Aorta (tissue), 5 donors: ENCODE data around the gene S100Z. TPM values are rescaled to one million over a fixed set of nuclear protein-coding genes. Genes with fewer than 3 reads are reported as not detected.
"Not testable (repeated sequence)": the region's sequence is repeated elsewhere in the genome, so short reads cannot be mapped to it uniquely, and the experiment has no call there.

ENCODE experiments used
- ATAC-seq: fragments of 200-7000 bp; cut with Tn5 transposase; one replicate; pipeline ENCODE4 v1.9.1; 2022; ENCODE audit warnings: moderate library complexity; ENCODE audit not compliant: low FRiP score
- DNase-seq, 2 donors: peaks; one replicate each; pipeline ENCODE4 v3.0.0-alpha.2; 2020
- H3K27ac ChIP-seq, 2 donors: one replicate each; pipeline ENCODE4 v1.5.1; 2013; ENCODE audit warnings: low read length in 2 of 2, mild to moderate bottlenecking in 2 of 2, moderate library complexity in 2 of 2, control low read depth in 1 of 2, inconsistent platforms in 1 of 2, low read depth in 1 of 2
- H3K27me3 ChIP-seq, 2 donors: one replicate each; pipeline ENCODE4 v1.6.1; 2013; ENCODE audit warnings: control low read depth in 1 of 2, low read length in 1 of 2, mild to moderate bottlenecking in 1 of 2, moderate library complexity in 1 of 2; ENCODE audit not compliant: insufficient read depth in 2 of 2, control insufficient read depth in 1 of 2
- H3K36me3 ChIP-seq, 2 donors: one replicate each; pipeline ENCODE4 v1.6.1; 2013; ENCODE audit warnings: control low read depth in 1 of 2, low read length in 1 of 2, mild to moderate bottlenecking in 1 of 2; ENCODE audit not compliant: insufficient read depth in 2 of 2, control insufficient read depth in 1 of 2
- H3K4me1 ChIP-seq, 2 donors: one replicate each; pipeline ENCODE4 v1.6.1; 2013; ENCODE audit warnings: low read length in 2 of 2, control low read depth in 1 of 2, mild to moderate bottlenecking in 1 of 2, moderate library complexity in 1 of 2; ENCODE audit not compliant: insufficient read depth in 2 of 2, control insufficient read depth in 1 of 2
- H3K4me3 ChIP-seq, 2 donors: one replicate each; pipeline ENCODE4 v1.5.1; 2013; ENCODE audit warnings: low read length in 2 of 2, control low read depth in 1 of 2, mild to moderate bottlenecking in 1 of 2
- H3K9me3 ChIP-seq: one replicate; pipeline ENCODE4 v1.6.1; 2013; ENCODE audit warnings: mild to moderate bottlenecking, low read length; ENCODE audit not compliant: control insufficient read depth
- WGBS, 2 donors: extraction: QIAGEN DNeasy Blood & Tissue Kit; methylation state at CpG; one replicate each; pipeline ENCODE4 v1.1.7; 2013; 5-methylcytosine and 5-hydroxymethylcytosine counted together
- intact Hi-C, 2 donors: fragments of 100-400 bp; cut with DNase I; formaldehyde crosslinking; loops; one replicate each; pipeline versions ENCODE4 v1.14.2 to v1.15.0; 2022
- polyA plus RNA-seq, 2 donors: library from polyadenylated mRNA; stranded (reverse); fragments of 200-250 nt; gene quantifications; one replicate each; pipeline ENCODE4 v1.2.3, GENCODE V29; 2013
- total RNA-seq, 2 donors: library from RNA; stranded (reverse); fragmentation: NEBNext Ultra II Directional; extraction: Animal tissue kit (Norgen Biotek cat#: 25700); gene quantifications; one replicate each; pipeline ENCODE4 v1.2.1, GENCODE V29; 2021
- donor health status: healthy with polysubstance abuse.
- donor health status: Bipolar disorder and iron deficiency.
- donor health status: DM: no; HTN: no; CAD: no.
- donor health status: DM: no; HTN: no; CAD: no.
- donor health status: DM: yes; HTN: yes; CAD: no.

The S100Z gene
- total and polyA plus RNA-seq, 4 donors: 0.68 to 0.87 TPM; not detected in 2

- DNase-seq (no peak), ATAC-seq (no peak)
- WGBS, 2 donors: 89 to 91% methylated on average over 2 of the region's 2 CpGs
- H3K4me1 ChIP-seq: no peaks in the 10 kb centered on the region
- no peak overlapping the region for H3K4me3 ChIP-seq
- no peak overlapping the region for H3K27ac ChIP-seq
- no peaks in the 10 kb centered on the region for H3K27me3 ChIP-seq
- no peaks in the 10 kb centered on the region for H3K36me3 ChIP-seq
- intact Hi-C loops: no loop called here
- no peaks in the 10 kb centered on the region for H3K9me3 ChIP-seq
Measured at GRCh38 chr5:76820526-76820890, 29.3 kb upstream of the S100Z start.

- ATAC-seq (no peak), DNase-seq (no peak)
- intact Hi-C loops: no loop called here
- no peak overlapping the region for H3K4me3 ChIP-seq
- H3K27me3 ChIP-seq: no peaks in the 10 kb centered on the region
- H3K9me3 ChIP-seq: no peaks in the 10 kb centered on the region
- WGBS, 2 donors: 84 to 95% methylated on average over 4 of the region's 4 CpGs
- no peaks in the 10 kb centered on the region for H3K4me1 ChIP-seq
- no peak overlapping the region for H3K27ac ChIP-seq
- no peaks in the 10 kb centered on the region for H3K36me3 ChIP-seq
Measured at GRCh38 chr5:76821136-76821535, 28.7 kb upstream of the S100Z start.

- 88 to 90% methylated on average over 7 of the region's 7 CpGs for WGBS, 2 donors
- H3K4me1 ChIP-seq, H3K4me3 ChIP-seq, ATAC-seq, H3K36me3 ChIP-seq, H3K27ac ChIP-seq, H3K9me3 ChIP-seq, H3K27me3 ChIP-seq, DNase-seq, intact Hi-C loops: not testable (repeated sequence)
Measured at GRCh38 chr5:76822105-76822731, 27.6 kb upstream of the S100Z start.

GRCh38 chr5:76826416-76826815 lies 23.4 kb upstream of the S100Z start:
- H3K27me3 ChIP-seq, H3K4me3 ChIP-seq, intact Hi-C loops, H3K27ac ChIP-seq, H3K4me1 ChIP-seq, ATAC-seq, H3K9me3 ChIP-seq, DNase-seq, H3K36me3 ChIP-seq: not testable (repeated sequence)

- intact Hi-C loops: no loop called here
- whole genome bisulfite sequencing, 2 donors: 16 to 19% methylated on average over 2 of the region's 2 CpGs
- Histone ChIP-seq H3K4me3 (no peak overlapping the region), H3K9me3 (no peaks in the 10 kb centered on the region), H3K27me3 (no peaks in the 10 kb centered on the region), H3K27ac (no peak overlapping the region), H3K4me1 (no peaks in the 10 kb centered on the region), H3K36me3 (no peaks in the 10 kb centered on the region)
- ATAC-seq: no peak
- DNase-seq: no peak
Measured at GRCh38 chr5:76831110-76831452, 18.7 kb upstream of the S100Z start.

- WGBS, 2 donors: 79 to 81% methylated on average over 2 of the region's 2 CpGs
- intact Hi-C loops: no loop called here
Measured at GRCh38 chr5:76836181-76836580, 13.6 kb upstream of the S100Z start.

GRCh38 chr5:76836585-76836984 lies 13.2 kb upstream of the S100Z start:
- ATAC-seq (no peak), DNase-seq (no peak)
- H3K27me3 ChIP-seq: no peaks in the 10 kb centered on the region
- 81 to 84% methylated on average over 4 of the region's 4 CpGs for WGBS, 2 donors
- intact Hi-C loops: no loop called here
- no peaks in the 10 kb centered on the region for H3K4me1 ChIP-seq
- H3K9me3 ChIP-seq: no peaks in the 10 kb centered on the region
- no peak overlapping the region for H3K27ac ChIP-seq
- H3K36me3 ChIP-seq: no peaks in the 10 kb centered on the region
- H3K4me3 ChIP-seq: no peak overlapping the region

More at GRCh38 chr5:76836181-76836580, 13.6 kb upstream of the S100Z start:
- no peaks in the 10 kb centered on the region for H3K9me3 ChIP-seq
- H3K4me3 ChIP-seq: no peak overlapping the region
- no peaks in the 10 kb centered on the region for H3K36me3 ChIP-seq
- no peak for DNase-seq
- H3K27me3 ChIP-seq: no peaks in the 10 kb centered on the region
- ATAC-seq: no peak
- no peak overlapping the region for H3K27ac ChIP-seq
- no peaks in the 10 kb centered on the region for H3K4me1 ChIP-seq

GRCh38 chr5:76838481-76839261 lies 11.1 kb upstream of the S100Z start:
- H3K27ac ChIP-seq: no peak overlapping the region
- no peaks in the 10 kb centered on the region for H3K4me1 ChIP-seq
- no peaks in the 10 kb centered on the region for H3K36me3 ChIP-seq
- H3K9me3 ChIP-seq: no peaks in the 10 kb centered on the region
- no peaks in the 10 kb centered on the region for H3K27me3 ChIP-seq
- intact Hi-C loops: no loop called here
- ATAC-seq (no peak), DNase-seq (no peak)
- WGBS, 2 donors: 64 to 66% methylated on average over 7 of the region's 7 CpGs
- no peak overlapping the region for H3K4me3 ChIP-seq

- WGBS, 2 donors: 88% methylated on average over 3 of the region's 3 CpGs
Measured at GRCh38 chr5:76841361-76841760, 8.5 kb upstream of the S100Z start.

More at GRCh38 chr5:76841361-76841760, 8.5 kb upstream of the S100Z start:
- no peaks in the 10 kb centered on the region for H3K9me3 ChIP-seq
- DNase-seq (no peak), ATAC-seq (no peak)
- no peaks in the 10 kb centered on the region for H3K27me3 ChIP-seq
- no peaks in the 10 kb centered on the region for H3K36me3 ChIP-seq
- H3K27ac ChIP-seq: no peak overlapping the region
- intact Hi-C loops: no loop called here
- H3K4me3 ChIP-seq: no peak overlapping the region
- H3K4me1 ChIP-seq: no peaks in the 10 kb centered on the region
